Endothelial cell of hepatic sinusoid (primary cell): ENCODE data around the gene FCER2.
"Not testable (repeated sequence)": the region's sequence is repeated elsewhere in the genome, so short reads cannot be mapped to it uniquely, and the experiment has no call there.

Experiments used
- in situ Hi-C: cut with HindIII; loops from 2 replicates; pipeline ENCODE4 v1.10.0; 2017; ENCODE audit warnings: low sequenced_read_pairs

Gene FCER2

DNA sequence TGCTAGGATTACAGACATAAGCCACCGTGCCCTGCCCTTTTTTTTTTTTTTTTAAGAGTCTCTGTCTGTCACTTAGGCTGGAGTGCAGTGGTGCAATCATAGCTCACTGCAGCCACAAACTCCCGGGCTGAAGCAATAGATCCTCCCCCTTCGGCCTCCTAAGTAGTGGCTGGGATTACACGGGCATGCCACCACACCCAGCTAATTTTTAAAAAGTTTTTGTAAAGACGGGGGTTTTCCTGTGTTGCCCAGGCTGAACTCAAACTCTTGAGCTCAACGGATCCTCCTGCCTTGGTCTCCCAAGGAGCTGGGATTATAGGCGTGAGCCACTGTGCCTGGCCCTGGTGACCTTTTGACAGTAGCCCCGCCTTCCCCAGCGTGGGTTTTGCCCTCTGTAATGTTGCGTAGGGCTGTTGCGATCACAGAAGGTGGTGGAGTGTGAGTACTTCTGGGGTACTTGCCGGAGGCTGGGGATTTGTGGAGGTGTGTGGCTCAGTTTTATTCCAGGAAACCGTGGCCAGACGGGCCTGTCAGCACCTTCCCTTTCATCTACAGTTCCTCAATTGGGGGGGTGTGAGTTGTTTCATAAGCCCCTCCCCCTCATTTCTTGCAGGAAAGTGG, 44.7 kb downstream of the FCER2 start:
- in situ Hi-C loops: no loop called here

DNA sequence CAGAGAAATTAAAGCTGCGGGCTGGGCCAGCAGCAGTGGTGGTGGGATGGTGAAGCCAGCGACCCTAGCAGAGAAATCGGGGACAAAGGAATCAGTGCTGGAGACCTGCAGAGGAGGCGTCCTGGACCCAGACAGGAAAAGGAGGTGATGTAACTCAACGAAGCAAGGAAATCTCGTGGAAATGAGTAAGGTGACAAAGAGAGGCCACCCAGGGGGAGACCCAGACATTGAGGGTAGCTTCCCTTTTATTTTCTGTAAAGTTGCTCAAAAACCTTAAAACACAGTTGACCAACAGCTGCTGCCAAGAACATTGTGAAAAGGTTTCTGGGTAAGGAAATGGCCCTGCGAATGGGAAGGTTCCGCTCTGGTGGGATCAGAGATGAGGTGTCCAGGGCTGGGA, 46.4 kb downstream of the FCER2 start:
- in situ Hi-C loops: no loop called here

DNA sequence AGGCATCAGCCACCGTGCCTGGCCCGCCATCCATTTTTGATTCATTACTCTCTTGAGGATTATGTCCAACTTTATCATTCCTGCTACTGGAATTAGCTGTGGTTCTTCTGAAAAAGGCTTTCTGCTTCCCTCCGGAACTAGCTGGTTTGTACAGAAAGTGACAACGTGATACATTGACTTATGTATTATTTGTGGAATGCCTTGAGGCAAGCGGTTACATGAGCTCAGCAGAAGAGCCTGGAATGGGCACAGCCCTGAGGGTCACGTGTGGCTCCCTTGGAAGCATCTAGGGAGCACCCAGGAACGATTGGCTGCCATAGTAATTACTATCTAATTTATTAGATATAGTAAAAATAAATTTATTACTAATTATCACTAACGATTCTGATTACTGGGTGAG, 47.5 kb downstream of the FCER2 start:
- in situ Hi-C loops: no loop called here

DNA sequence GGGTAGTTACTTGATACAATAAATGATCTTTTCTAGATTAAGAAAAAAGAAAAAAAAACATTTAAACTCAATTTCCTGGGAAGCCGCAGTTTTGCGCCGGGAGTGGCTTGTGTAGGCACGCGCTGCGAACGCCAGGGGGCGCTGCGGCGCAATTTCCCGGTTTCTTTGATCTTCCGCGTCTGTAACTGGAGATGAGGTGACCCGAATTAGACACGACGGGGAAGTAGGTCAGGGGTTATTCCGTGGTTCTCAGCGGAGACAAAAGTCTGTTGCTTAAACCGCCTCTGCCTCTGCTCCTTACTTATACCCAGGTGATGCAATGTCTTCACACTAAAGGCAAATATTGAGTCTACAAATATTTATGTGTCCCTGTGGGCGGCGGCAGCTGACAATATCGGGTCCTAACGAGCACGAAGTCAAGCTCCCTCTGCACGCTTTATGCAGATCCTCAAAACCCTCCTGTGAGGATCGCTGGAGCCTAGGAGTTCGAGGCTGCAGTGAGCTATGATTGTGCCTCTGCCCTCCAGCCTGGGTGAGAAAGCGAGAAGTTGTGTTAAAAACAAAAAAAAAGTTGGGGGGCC, 49.8 kb downstream of the FCER2 start:
- in situ Hi-C loops: no loop called here

DNA sequence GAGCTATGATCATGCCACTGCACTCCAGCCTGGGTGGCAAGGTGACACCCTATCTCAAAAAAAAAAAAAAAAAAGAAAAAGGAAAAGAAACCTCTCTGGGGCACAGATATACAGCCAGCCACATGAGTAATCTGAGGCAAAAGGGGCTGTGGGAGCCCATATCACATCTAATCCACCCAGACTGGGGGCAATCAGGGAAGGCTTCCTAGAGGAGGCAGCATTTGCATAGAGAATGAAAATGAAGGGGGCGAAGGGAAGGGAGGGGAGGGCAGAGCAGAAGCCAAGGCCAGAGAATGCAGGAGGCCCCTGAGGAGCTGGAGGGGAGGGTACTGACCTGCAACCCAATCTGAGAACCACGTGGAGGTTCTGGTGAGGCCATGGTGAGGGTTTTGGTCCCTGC, 51.8 kb downstream of the FCER2 start:
- in situ Hi-C loops: no loop called here

DNA sequence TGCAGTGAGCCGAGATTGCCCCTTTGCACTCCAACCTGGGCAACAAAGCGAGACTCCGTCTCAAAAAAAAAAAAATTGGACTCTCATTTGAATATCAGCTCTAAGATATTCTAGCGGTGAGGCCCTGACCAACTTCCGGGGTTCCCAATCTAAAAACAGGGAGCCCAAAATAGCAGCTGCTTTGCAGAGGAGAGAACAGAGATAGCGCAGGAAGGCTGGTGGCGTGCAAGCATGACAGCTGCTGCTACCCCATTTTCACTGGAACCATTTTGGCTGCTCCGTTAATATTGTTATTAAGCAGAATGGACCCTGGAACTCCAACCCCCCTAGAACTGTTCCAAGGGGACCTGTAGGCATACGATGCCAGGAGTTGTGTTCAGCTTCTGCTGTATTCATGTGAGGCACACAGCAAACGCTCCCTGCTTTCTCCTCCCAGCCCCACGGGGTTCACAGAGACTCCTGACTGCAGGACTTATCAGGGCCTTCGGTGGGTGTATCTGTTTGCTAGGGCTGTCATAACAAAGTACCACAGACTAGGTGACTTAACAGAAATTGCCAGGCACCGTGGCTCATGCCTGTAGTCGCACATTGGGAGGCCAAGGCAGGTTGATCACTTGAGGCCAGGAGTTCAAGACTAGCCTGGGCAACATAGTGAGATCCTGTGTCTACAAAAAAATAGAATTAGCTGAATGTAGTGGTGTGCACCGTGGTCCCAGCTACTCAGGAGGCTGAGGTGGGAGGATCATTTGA, 53.5 kb downstream of the FCER2 start:
- in situ Hi-C loops: no loop called here

DNA sequence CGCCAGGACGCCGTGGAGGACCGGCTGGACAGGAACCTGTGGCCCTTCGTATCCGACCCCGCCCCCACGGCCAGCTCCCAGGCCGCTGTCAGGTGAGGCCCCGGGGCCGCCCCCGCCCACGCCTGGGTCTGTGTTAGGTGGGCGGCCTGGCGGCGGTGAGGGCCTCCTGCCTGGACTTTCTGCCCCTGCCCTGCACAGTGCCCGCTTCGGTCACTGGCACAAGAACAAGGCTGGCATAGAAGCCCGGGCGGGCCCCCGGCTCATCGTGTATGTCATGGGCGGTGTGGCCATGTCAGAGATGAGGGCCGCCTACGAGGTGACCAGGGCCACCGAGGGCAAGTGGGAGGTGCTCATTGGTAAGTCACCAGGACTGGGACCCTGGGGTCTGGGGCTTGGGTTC, 54.8 kb downstream of the FCER2 start:
- in situ Hi-C loops: no loop called here

DNA sequence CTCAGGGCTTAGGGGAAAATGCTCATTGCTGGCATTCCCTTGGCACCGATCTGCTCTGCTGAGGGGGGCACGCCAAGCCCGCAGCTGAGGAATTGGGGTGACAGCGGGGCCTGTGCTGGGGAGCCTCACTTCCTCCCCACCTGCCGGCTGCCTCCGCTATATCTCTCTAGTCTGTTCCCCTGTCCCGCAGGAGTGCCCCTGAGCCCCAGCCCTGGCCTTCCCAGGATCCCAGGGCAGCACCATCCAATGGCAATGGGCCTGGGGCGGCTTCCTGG, 55.6 kb downstream of the FCER2 start:
- in situ Hi-C loops: no loop called here

DNA sequence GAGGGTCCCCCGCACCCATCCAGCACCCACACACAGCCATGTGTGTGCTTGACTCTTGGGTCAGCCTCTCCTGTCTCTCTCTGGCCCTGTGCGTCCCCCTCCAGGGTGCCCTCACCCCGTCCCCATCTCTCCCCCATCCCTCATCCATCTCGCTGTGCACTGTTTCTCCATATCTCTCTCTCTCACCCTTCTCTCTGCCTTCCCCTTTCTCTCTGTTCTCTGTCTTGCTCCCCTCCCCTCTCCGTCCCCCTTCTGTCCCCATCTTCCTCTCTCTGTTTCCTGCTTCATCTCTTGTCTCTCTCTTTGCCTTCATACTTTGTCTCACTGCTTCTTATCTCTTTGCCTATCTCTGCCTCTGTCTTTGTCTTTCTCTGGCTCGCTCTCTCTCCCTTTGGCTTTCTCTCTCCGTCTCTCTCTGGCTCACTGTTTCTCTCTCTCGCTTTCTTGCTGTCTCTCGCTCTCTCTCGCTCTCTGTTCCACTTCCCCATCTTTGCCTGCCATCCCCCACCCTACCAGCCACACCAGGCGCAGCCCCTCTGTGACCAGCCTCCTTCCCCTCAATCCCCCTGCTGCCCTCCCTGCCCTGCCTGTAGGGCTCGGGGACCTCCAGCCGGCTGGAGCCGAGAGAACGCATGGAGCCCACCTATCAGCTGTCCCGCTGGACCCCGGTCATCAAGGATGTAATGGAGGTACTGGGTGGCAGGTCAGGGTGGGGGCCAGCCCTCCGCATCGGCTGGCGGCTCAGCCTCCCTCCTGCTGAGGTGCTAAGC, 56.1 kb downstream of the FCER2 start:
- in situ Hi-C loops: no loop called here

DNA sequence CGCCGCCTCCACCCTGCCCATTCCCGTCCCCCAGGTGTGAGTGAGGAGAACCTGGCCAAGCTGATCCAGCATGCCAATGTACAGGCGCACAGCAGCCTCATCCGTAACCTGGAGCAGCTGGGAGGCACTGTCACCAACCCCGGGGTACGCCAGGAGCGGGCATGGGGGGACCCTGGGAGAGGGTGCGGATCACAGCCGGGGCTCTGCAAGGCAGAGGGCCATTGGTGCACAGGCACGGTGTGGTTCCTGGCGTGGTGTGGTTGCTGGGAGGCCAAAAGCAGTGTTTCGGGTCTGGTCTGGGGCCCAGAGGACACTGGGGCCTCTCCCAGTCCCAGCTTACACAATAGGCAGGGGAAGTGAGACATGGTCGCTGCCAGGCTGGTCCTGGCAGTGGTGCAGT, 56.8 kb downstream of the FCER2 start:
- in situ Hi-C loops: no loop called here

DNA sequence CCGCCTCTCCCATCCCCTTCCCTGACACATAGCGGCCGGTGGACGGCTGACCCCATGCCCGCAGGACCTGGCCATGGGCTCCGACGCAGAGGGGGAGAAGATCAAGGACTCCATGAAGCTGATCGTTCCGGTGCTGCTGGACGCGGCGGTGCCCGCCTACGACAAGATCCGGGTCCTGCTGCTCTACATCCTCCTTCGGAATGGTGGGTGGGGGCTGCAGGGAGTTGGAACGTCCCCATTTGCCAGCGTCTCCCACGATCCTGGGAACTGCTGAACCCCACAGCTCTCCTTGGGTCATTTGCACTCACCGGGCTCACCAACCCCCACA, 57.4 kb downstream of the FCER2 start:
- in situ Hi-C loops: no loop called here

DNA sequence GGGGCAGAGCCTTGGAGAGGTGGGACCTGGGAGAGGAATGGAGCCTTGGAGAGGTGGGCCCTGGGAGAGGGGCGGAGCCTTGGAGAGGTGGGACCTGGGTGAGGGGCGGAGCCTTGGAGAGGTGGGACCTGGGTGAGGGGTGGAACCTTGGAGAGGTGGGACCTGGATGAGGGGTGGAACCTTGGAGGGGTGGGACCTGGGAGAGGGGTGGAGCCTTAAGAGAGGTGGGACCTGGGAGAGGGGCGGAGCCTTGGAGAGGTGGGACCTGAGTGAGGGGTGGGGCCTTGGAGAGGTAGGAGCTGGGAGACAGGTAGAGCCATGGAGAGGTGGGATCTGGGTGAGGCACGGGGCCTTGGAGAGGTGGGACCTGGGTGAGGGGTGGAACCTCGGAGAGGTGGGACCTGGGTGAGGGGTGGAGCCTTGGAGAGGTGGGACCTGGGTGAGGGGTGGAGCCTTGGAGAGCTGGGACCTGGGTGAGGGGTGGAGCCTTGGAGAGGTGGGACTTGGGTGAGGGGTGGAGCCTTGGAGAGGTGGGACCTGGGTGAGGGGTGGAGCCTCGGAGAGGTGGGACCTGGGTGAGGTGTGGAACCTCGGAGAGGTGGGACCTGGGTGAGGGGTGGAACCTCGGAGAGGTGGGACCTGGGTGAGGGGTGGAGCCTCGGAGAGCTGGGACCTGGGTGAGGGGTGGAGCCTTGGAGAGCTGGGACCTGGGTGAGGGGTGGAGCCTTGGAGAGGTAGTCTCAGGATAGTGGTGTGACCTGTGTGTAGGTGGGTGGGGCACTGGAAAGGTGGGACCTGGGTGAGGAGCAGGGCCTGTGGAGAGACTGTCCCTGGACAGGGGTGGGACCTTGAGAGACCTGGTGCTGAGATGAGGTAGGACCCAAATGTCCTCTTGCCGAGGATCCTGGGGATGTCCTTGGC, 58.0 kb downstream of the FCER2 start:
- in situ Hi-C loops: not testable (repeated sequence)

DNA sequence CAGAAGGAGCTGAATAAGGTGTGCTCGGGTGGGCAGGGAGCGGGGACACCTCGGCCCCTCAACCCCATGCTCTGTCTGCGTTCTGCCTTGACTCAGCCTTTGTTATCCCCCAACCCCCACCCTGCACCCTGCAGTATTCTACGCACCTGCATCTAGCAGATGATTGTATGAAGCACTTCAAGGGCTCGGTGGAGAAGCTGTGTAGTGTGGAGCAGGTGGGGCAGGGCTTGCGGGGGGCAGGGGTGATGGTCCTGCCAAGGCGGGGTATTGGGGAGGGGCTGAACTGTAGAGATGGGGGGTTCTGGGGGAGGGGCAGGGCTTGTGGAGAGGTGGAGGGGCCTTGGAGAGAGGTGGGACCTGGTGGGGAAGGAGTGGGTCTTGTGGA, 58.9 kb downstream of the FCER2 start:
- in situ Hi-C loops: no loop called here

DNA sequence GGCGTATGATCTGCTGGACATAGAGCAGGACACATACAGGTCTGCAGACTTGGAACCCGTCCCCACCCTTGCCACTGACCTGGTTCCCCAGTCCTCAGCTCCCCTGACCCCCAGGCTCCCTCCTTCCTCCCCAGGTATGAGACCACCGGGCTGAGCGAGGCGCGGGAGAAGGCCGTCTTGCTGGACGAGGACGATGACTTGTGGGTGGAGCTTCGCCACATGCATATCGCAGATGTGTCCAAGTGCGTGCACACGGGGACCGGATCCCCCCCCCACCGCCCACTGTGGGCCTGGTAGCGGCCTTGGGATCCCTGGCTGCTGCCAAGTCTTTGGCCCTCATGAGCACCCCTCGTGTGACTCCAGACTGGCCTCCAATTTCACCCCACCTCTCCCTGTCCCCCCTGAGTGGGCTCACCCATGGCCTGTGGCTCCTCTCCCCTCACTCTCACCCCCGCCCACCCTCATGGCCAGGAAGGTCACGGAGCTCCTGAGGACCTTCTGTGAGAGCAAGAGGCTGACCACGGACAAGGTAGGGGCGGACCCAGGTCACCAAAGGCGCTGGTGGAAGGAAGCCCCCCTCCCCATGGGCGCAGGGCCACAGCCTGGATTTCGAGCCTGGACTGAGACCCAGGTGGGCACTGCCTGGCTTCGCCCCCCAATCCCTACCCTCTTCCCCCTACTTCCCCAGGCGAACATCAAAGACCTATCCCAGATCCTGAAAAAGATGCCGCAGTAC, 59.5 kb downstream of the FCER2 start:
- in situ Hi-C loops: no loop called here

DNA sequence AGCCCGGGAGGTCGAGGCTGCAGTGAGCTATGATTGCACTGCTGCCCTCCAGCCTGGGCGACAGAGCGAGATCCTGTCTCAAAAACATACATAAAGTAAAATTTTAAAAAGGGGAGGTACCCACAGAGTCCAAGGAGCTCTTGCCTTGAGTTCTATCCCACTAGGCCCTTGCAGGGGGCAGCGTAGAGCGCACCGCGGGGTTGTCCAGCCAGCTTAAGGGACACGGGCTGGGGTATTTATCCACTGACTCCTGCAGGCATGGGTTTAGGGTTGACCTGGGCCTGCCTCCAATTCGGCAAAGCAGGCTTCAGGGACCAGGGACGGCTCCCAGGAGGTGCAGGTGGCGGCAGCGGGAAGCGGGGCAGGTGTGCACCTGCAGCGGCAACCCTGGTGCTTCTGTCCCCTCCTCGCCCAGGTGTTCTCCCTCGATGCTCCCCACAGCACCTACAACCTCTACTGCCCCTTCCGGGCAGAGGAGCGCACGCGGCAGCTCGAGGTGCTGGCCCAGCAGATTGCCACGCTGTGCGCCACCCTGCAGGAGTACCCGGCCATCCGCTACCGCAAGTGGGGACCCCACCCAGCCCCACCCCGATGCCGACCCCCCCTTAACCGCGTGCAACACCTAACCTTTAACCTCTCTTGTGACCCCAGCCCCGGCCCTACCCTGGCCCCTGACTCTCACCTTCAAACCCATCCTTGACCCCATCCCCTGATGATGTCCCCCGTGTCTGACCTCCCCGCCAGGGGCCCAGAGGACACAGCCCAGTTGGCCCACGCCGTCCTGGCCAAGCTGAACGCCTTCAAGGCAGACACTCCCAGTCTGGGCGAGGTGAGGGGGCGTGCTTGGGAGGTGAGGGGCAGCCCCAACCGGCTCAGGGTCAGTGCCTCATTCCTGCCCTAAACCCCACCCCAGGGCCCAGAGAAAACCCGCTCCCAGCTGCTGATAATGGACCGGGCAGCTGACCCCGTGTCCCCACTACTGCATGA, 60.3 kb downstream of the FCER2 start:
- in situ Hi-C loops: no loop called here

DNA sequence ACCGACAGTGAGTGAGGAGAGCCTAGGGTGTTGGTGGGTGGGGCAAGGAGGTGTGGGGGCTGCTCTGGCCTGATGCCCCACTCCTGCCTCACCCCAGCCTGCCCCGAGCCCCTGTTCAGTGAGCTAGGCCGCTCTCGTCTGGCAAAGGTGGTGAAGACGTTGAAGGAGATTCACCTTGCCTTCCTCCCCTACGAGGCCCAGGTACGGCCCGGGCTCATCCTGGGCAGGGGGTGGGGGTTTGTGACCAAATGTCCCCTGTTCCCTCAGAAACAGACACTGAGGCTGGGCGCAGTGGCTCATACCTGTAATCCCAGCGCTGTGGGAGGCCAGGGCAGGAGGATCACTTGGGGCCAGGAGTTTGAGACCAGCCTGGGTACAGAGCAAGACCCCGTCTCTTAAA, 61.1 kb downstream of the FCER2 start:
- in situ Hi-C loops: no loop called here

DNA sequence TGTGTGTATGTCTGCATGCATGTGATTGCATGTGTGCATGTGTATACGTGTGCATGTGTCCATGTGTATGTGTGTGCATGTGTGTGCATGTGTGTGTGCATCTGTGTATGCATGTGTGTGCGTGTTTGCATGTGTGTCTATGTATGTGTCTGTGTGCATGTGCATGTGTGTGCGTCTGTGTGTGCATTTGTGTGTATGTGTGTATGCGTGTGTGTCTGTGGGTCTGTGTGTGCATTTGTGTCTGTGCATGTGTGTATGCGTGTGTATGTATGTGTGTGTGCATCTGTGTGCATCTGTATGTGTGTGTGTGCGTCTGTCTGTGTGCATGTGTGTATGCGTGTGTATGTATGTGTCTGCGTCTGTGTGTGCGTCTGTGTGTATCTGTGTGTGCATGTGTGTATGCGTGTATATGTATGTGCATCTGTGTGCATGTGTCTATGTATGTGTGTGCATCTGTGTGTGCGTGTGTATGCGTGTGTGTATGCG, 62.0 kb downstream of the FCER2 start:
- in situ Hi-C loops: no loop called here

DNA sequence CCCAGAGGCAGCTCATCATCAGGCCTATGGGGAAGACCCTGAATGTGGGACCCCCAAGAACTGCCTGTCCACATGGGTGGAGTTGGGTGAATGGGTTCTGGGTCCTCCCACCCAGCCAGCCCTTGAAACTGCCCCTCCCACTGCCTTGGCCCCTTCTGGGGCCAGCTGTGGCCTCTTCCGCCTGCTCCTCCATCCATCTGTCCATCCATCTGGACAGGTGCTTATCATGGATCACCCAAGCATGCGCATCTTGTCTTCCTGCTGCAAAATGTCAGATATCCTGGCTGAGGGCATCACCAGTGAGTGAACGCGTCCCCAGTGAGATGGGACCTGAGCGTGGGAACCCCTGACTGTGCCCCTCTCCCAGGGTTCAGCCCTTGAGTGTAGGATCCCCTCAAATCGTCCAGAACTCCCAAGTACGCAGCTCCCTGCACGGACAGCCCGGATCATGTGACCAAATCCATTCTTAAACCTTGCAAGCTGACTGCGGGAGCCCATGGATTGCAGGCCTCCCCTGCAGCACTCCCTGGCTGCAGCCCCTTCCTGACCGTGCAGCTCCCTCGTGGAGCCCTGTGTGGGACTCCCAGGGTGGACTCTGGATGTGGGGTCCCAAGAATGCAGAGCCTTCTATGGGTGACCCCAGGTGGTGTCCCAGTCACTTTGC, 63.0 kb downstream of the FCER2 start:
- in situ Hi-C loops: no loop called here
